Cardiac fibroblast (primary cell): ENCODE results near the gene FEN1.

ENCODE experiments used
- DNase-seq, 2 donors: peaks; one replicate each; pipeline versions ENCODE4 v3.0.0 to v3.0.0-alpha.2; 2010; ENCODE audit warnings: low read depth in 2 of 2
- H3K4me3 ChIP-seq, 2 donors: replicated peaks in 1 of 2; 1 replicate in 1 of 2; 2 replicates in 1 of 2; pipeline ENCODE4 v1.5.1; 2011; ENCODE audit warnings: low read depth in 2 of 2, low read length in 2 of 2, mild to moderate bottlenecking in 2 of 2, moderate library complexity in 1 of 2
- CTCF ChIP-seq: IDR thresholded peaks from one replicate; pipeline ENCODE4 v1.5.1; 2011; ENCODE audit warnings: low read depth, mild to moderate bottlenecking, low read length, inconsistent platforms

FEN1 gene

GRCh38 chr11:61834278-61835048, 41.8 kb downstream of the FEN1 start:
- TF ChIP-seq CTCF: no peak
- H3K4me3 ChIP-seq: peak overlapping the region in 1 of 2 donors; percentile 24
- DNase-seq: peak; percentile 93 to 96

GRCh38 chr11:61836193-61836592, 43.5 kb downstream of the FEN1 start:
- TF ChIP-seq CTCF: no peak
- no peak for DNase-seq
- H3K4me3 ChIP-seq: no peak overlapping the region

GRCh38 chr11:61837411-61838005, 44.8 kb downstream of the FEN1 start:
- TF ChIP-seq CTCF: no peak
- DNase-seq: no peak
- no peak overlapping the region for H3K4me3 ChIP-seq

- no peak for TF ChIP-seq CTCF
- H3K4me3 ChIP-seq: no peak overlapping the region
- no peak for DNase-seq
Measured at GRCh38 chr11:61838501-61838900, 45.8 kb downstream of the FEN1 start.

- no peak for DNase-seq
- H3K4me3 ChIP-seq: no peak overlapping the region
- no peak for TF ChIP-seq CTCF
Measured at GRCh38 chr11:61838921-61839320, 46.2 kb downstream of the FEN1 start.

- DNase-seq: no peak
- no peak for TF ChIP-seq CTCF
- no peak overlapping the region for H3K4me3 ChIP-seq
Measured at GRCh38 chr11:61839742-61840141, 47.0 kb downstream of the FEN1 start.
